Ishikawa (cell line): ENCODE data around the gene SPATA7.

Source experiments
- CEBPB ChIP-seq: IDR thresholded peaks from 2 replicates; pipeline ENCODE4 v1.6.1; 2012
- CREB1 ChIP-seq: IDR thresholded peaks from 2 replicates; pipeline ENCODE4 v1.6.1; 2012; ENCODE audit warnings: low read depth
- EGR1 ChIP-seq: IDR thresholded peaks from 2 replicates; pipeline ENCODE4 v1.6.1; 2012
- EP300 ChIP-seq: IDR thresholded peaks from 2 replicates; pipeline ENCODE4 v1.6.1; 2012; ENCODE audit warnings: borderline replicate concordance
- FOXM1 ChIP-seq: IDR thresholded peaks from 2 replicates; pipeline ENCODE4 v1.6.1; 2012; ENCODE audit warnings: low read depth, borderline replicate concordance
- MAX ChIP-seq: IDR thresholded peaks from 2 replicates; pipeline ENCODE4 v1.6.1; 2012
- NFIC ChIP-seq: IDR thresholded peaks from 2 replicates; pipeline ENCODE4 v1.6.1; 2012
- RAD21 ChIP-seq: IDR thresholded peaks from 2 replicates; pipeline ENCODE4 v1.6.1; 2012; ENCODE audit warnings: low read depth
- REST ChIP-seq: IDR thresholded peaks from 2 replicates; pipeline ENCODE4 v1.6.1; 2012; ENCODE audit warnings: low read depth, mild to moderate bottlenecking
- TAF1 ChIP-seq: IDR thresholded peaks from 2 replicates; pipeline ENCODE4 v1.6.1; 2012; ENCODE audit warnings: low read depth, mild to moderate bottlenecking
- TCF12 ChIP-seq: IDR thresholded peaks from 2 replicates; pipeline ENCODE4 v1.6.1; 2012; ENCODE audit warnings: low read depth
- TEAD4 ChIP-seq: IDR thresholded peaks from 2 replicates; pipeline ENCODE4 v1.6.1; 2012
- USF1 ChIP-seq: IDR thresholded peaks from 2 replicates; pipeline ENCODE4 v1.6.1; 2012
- YY1 ChIP-seq: IDR thresholded peaks from 2 replicates; pipeline ENCODE4 v1.6.1; 2012; ENCODE audit warnings: low read depth
- ZBTB7A ChIP-seq: IDR thresholded peaks from 2 replicates; pipeline ENCODE4 v1.6.1; 2012; ENCODE audit warnings: low read depth

SPATA7 gene

GRCh38 chr14:88422919-88423650 is 37.6 kb downstream of the SPATA7 start:
- TF ChIP-seq TCF12 = no peak
- TF ChIP-seq EP300 = no peak
- no peak for TF ChIP-seq FOXM1
- no peak for TF ChIP-seq YY1
- no peak for TF ChIP-seq USF1
- no peak for TF ChIP-seq CREB1
- no peak for TF ChIP-seq TEAD4
- no peak for TF ChIP-seq REST
- TF ChIP-seq NFIC = no peak
- no peak for TF ChIP-seq RAD21
- no peak for TF ChIP-seq CEBPB
- no peak for TF ChIP-seq ZBTB7A
- no peak for TF ChIP-seq TAF1

- TF ChIP-seq USF1 = no peak
- no peak for TF ChIP-seq CEBPB
- TF ChIP-seq EGR1 = no peak
- no peak for TF ChIP-seq MAX
- TF ChIP-seq NFIC = no peak
- TF ChIP-seq TCF12 = no peak
- TF ChIP-seq RAD21 = no peak
- no peak for TF ChIP-seq YY1
- no peak for TF ChIP-seq TAF1
- no peak for TF ChIP-seq CREB1
- TF ChIP-seq EP300 = no peak
- no peak for TF ChIP-seq TEAD4
- TF ChIP-seq FOXM1 = no peak
Observed at GRCh38 chr14:88424573-88424972, 39.1 kb downstream of the SPATA7 start.

- no peak for TF ChIP-seq TEAD4
- no peak for TF ChIP-seq YY1
- TF ChIP-seq USF1 = no peak
- TF ChIP-seq TCF12 = no peak
- TF ChIP-seq RAD21 = no peak
- TF ChIP-seq CREB1 = no peak
- TF ChIP-seq ZBTB7A = no peak
- no peak for TF ChIP-seq NFIC
- no peak for TF ChIP-seq CEBPB
- TF ChIP-seq EP300 = no peak
- TF ChIP-seq FOXM1 = no peak
Observed at GRCh38 chr14:88426271-88426670, 40.8 kb downstream of the SPATA7 start.

- TF ChIP-seq EP300 (no peak), CREB1 (no peak), ZBTB7A (no peak)
Observed at GRCh38 chr14:88430976-88431375, 45.5 kb downstream of the SPATA7 start.

GRCh38 chr14:88437658-88438057 is 52.2 kb downstream of the SPATA7 start:
- TF ChIP-seq RAD21 = peak; percentile 3; the same call in 1 of the 2 replicates
- TF ChIP-seq EP300 = no peak
- no peak for TF ChIP-seq CEBPB
- TF ChIP-seq FOXM1 = no peak
- TF ChIP-seq USF1 = no peak
- no peak for TF ChIP-seq NFIC
- TF ChIP-seq CREB1 = no peak

GRCh38 chr14:88439088-88439487 is 53.6 kb downstream of the SPATA7 start:
- no peak for TF ChIP-seq REST
- TF ChIP-seq CREB1 = no peak
- TF ChIP-seq TEAD4 = no peak
- TF ChIP-seq ZBTB7A = no peak
- no peak for TF ChIP-seq TCF12
- no peak for TF ChIP-seq FOXM1
- no peak for TF ChIP-seq RAD21
- no peak for TF ChIP-seq CEBPB
- no peak for TF ChIP-seq EP300
- no peak for TF ChIP-seq EGR1
- TF ChIP-seq NFIC = no peak
- TF ChIP-seq MAX = no peak
- TF ChIP-seq TAF1 = no peak
- TF ChIP-seq USF1 = no peak
- no peak for TF ChIP-seq YY1
